MM.1S (cell line): ENCODE measurements around the gene FBXO34.

Source experiments
- DNase-seq: peaks from one replicate; pipeline ENCODE4 v3.0.0-alpha.2; 2015
- H2AFZ ChIP-seq: fragments of 300-600 bp; sonication (generic); 2 replicates; pipeline ENCODE4 v1.6.0; 2016; ENCODE audit warnings: antibody characterized with exemption, low read length
- H3F3A ChIP-seq: fragments of 300-600 bp; sonication (generic); 2 replicates; pipeline ENCODE4 v1.6.1; 2016; ENCODE audit warnings: mild to moderate bottlenecking, antibody characterized with exemption, low read length, moderate library complexity, mixed read lengths; ENCODE audit not compliant: insufficient read depth
- H3K27ac ChIP-seq: fragments of 300-600 bp; sonication (generic); 2 replicates; pipeline ENCODE4 v1.5.1; 2016; ENCODE audit warnings: mild to moderate bottlenecking, low read length
- H3K27me3 ChIP-seq: fragments of 300-600 bp; sonication (generic); replicated peaks from 2 replicates; pipeline ENCODE4 v1.6.0; 2016; ENCODE audit warnings: low read length; ENCODE audit not compliant: insufficient read depth
- H3K36me3 ChIP-seq: fragments of 300-600 bp; sonication (generic); replicated peaks from 2 replicates; pipeline ENCODE4 v1.6.1; 2016; ENCODE audit warnings: mild to moderate bottlenecking, low read length, mixed read lengths; ENCODE audit not compliant: insufficient read depth
- H3K4me1 ChIP-seq: fragments of 300-600 bp; sonication (generic); 2 replicates; pipeline ENCODE4 v1.6.1; 2016; ENCODE audit warnings: low read length, mixed read lengths
- H3K4me2 ChIP-seq: fragments of 300-600 bp; sonication (generic); 2 replicates; pipeline ENCODE4 v1.6.0; 2016; ENCODE audit warnings: low read depth, low read length
- H3K4me3 ChIP-seq: fragments of 300-600 bp; sonication (generic); 2 replicates; pipeline ENCODE4 v1.5.1; 2016; ENCODE audit warnings: low read length, mixed read lengths
- H3K79me2 ChIP-seq: fragments of 300-600 bp; sonication (generic); 2 replicates; pipeline ENCODE4 v1.6.1; 2016; ENCODE audit warnings: mixed run types, low read length, mixed read lengths
- H3K9ac ChIP-seq: fragments of 300-600 bp; sonication (generic); 2 replicates; pipeline ENCODE4 v1.6.1; 2016; ENCODE audit warnings: low read length, mixed read lengths
- H3K9me2 ChIP-seq: fragments of 300-600 bp; sonication (generic); replicated peaks from 2 replicates; pipeline ENCODE4 v1.6.1; 2016; ENCODE audit warnings: mild to moderate bottlenecking, low read length, mixed read lengths; ENCODE audit not compliant: insufficient read depth
- H3K9me3 ChIP-seq: fragments of 300-600 bp; sonication (generic); replicated peaks from 2 replicates; pipeline ENCODE4 v1.6.1; 2016; ENCODE audit warnings: mild to moderate bottlenecking, low read length, mixed read lengths; ENCODE audit not compliant: insufficient read depth
- H4K20me1 ChIP-seq: fragments of 300-600 bp; sonication (generic); 2 replicates; pipeline ENCODE4 v1.6.1; 2016; ENCODE audit warnings: mild to moderate bottlenecking, low read length, moderate library complexity, mixed read lengths; ENCODE audit not compliant: insufficient read depth
- EZH2 ChIP-seq: fragments of 300-600 bp; sonication (generic); optimal IDR thresholded peaks from 2 replicates; pipeline ENCODE3; 2017; ENCODE audit warnings: low read depth, mild to moderate bottlenecking, antibody characterized with exemption, low read length, mixed read lengths
- EZH2phosphoT487 ChIP-seq: fragments of 300-600 bp; sonication (generic); IDR thresholded peaks from 2 replicates; pipeline ENCODE4 v1.6.1; 2018; ENCODE audit warnings: antibody characterized with exemption, low read length
- TF ChIP-seq, protein P1 (sequence below): fragments of 300-600 bp; sonication (generic); IDR thresholded peaks from 2 replicates; pipeline ENCODE4 v1.5.1; 2016; ENCODE audit warnings: antibody characterized with exemption, low read length, mixed read lengths

FBXO34 gene

DNA sequence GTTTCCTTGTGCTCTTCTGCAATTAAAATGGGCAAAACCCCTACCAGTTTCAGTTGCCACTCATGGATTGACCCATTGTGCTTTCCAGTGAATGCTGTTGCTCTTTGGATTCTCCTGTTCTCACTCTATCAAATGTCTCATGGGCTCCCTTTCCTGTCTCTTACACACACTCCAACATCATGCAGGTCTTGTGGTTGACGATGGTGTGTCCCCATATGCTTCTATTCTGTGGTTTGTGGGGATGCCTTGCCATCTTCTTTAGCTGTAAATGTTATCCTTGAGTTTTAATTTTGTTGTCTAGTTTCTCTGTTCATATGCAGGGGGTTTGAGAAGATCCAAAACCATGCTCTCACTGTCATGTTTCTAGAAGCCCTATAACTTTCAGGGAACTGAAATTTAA lies 31.9 kb upstream of the FBXO34 start:
- TF ChIP-seq EZH2phosphoT487 (no peak), EZH2 (no peak)
- TF ChIP-seq, protein P1, sequence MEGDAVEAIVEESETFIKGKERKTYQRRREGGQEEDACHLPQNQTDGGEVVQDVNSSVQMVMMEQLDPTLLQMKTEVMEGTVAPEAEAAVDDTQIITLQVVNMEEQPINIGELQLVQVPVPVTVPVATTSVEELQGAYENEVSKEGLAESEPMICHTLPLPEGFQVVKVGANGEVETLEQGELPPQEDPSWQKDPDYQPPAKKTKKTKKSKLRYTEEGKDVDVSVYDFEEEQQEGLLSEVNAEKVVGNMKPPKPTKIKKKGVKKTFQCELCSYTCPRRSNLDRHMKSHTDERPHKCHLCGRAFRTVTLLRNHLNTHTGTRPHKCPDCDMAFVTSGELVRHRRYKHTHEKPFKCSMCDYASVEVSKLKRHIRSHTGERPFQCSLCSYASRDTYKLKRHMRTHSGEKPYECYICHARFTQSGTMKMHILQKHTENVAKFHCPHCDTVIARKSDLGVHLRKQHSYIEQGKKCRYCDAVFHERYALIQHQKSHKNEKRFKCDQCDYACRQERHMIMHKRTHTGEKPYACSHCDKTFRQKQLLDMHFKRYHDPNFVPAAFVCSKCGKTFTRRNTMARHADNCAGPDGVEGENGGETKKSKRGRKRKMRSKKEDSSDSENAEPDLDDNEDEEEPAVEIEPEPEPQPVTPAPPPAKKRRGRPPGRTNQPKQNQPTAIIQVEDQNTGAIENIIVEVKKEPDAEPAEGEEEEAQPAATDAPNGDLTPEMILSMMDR = no peak
- H3F3A ChIP-seq = no peaks in the 10 kb centered on the region

GRCh38 chr14:55240526-55241178 lies 30.6 kb upstream of the FBXO34 start:
- H3K27me3 ChIP-seq = no peaks in the 10 kb centered on the region
- TF ChIP-seq, protein P1 = no peak
- TF ChIP-seq EZH2phosphoT487 (no peak), EZH2 (no peak)
- no peaks in the 10 kb centered on the region for H4K20me1 ChIP-seq
- H3K79me2 ChIP-seq = no peaks in the 10 kb centered on the region
- H3F3A ChIP-seq = no peaks in the 10 kb centered on the region
- no peak overlapping the region for H3K27ac ChIP-seq
- H3K4me2 ChIP-seq = no peak overlapping the region
- no peak overlapping the region for H3K9ac ChIP-seq
- H3K36me3 ChIP-seq = no peaks in the 10 kb centered on the region
- no peaks in the 10 kb centered on the region for H3K9me3 ChIP-seq
- no peaks in the 10 kb centered on the region for H3K9me2 ChIP-seq
- no peak overlapping the region for H3K4me3 ChIP-seq
- DNase-seq = no peak
- no peak overlapping the region for H2AFZ ChIP-seq
- H3K4me1 ChIP-seq = no peaks in the 10 kb centered on the region

More for the DNA sequence above, 31.9 kb upstream of the FBXO34 start:
- Histone ChIP-seq H3K4me2 (no peak overlapping the region), H3K27ac (no peak overlapping the region), H3K36me3 (no peaks in the 10 kb centered on the region), H3K4me1 (no peaks in the 10 kb centered on the region), H3K9ac (no peak overlapping the region), H3K79me2 (no peaks in the 10 kb centered on the region), H4K20me1 (no peaks in the 10 kb centered on the region), H3K9me2 (no peaks in the 10 kb centered on the region), H2AFZ (no peak overlapping the region), H3K27me3 (no peaks in the 10 kb centered on the region), H3K9me3 (no peaks in the 10 kb centered on the region), H3K4me3 (no peak overlapping the region)
- no peak for DNase-seq

DNA sequence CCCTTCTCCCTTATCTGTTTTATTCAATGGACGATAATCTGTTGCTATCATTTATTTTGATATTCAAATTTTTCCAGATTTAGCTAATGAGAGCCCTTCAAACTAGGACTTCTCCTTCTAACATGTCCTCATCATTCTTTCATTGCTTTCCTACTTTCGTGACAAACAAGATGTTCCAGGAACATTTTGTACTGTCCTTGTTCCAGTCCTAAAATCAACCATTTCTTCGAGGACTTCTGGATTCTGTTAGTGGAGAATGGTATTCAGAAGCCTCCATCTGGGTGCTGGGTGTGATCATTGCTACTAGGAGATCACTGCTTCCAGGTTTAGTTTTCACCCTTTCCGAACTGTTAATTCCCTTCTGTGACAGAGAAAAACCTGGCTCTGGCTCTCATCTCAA lies 29.5 kb upstream of the FBXO34 start:
- H4K20me1 ChIP-seq = no peaks in the 10 kb centered on the region
- TF ChIP-seq EZH2 (no peak), EZH2phosphoT487 (no peak)
- TF ChIP-seq, protein P1 = no peak
- H2AFZ ChIP-seq = no peak overlapping the region
- no peaks in the 10 kb centered on the region for H3K4me1 ChIP-seq
- H3K27ac ChIP-seq = no peak overlapping the region
- H3F3A ChIP-seq = no peaks in the 10 kb centered on the region
- H3K9ac ChIP-seq = no peak overlapping the region
- H3K9me2 ChIP-seq = no peaks in the 10 kb centered on the region
- H3K27me3 ChIP-seq = no peaks in the 10 kb centered on the region
- no peak for DNase-seq
- H3K79me2 ChIP-seq = no peaks in the 10 kb centered on the region
- no peak overlapping the region for H3K4me2 ChIP-seq
- H3K36me3 ChIP-seq = no peaks in the 10 kb centered on the region
- H3K9me3 ChIP-seq = no peaks in the 10 kb centered on the region
- H3K4me3 ChIP-seq = no peak overlapping the region
